ENCODE results near the gene FHOD3. TPM values are rescaled to one million over a fixed set of nuclear protein-coding genes. Genes with fewer than 3 reads are reported as not detected.

FHOD3 gene
- total RNA-seq, 1 donor from 2014 or later, result 5.9 TPM

GRCh38 chr18:36709315-36709714 lies 411.8 kb downstream of the FHOD3 start:
- H4K20me1 ChIP-seq (ENCODE audit: insufficient read depth, low read length), result no peaks in the 10 kb centered on the region
- no peaks in the 10 kb centered on the region for H3K27me3 ChIP-seq (ENCODE audit: insufficient read depth, low read length)
- no peak overlapping the region for H3K27ac ChIP-seq (ENCODE audit: low read depth, low read length)
- H3K4me2 ChIP-seq (ENCODE audit: low read length), result no peak overlapping the region
- TF ChIP-seq EZH2 (IDR thresholded peaks at IDR 0.05; ENCODE audit: insufficient read depth, low read length), result no peak
- no peak for TF ChIP-seq CTCF (IDR thresholded peaks at IDR 0.05; ENCODE audit: insufficient read depth, low read depth, low read length)
- H3K9me3 ChIP-seq (ENCODE audit: insufficient read depth, low read depth, low read length), result no peaks in the 10 kb centered on the region
- no peak overlapping the region for H3K9ac ChIP-seq (ENCODE audit: low read length)
- H3K4me3 ChIP-seq (ENCODE audit: insufficient read depth, low read depth, low read length), result no peak overlapping the region
- Mint-ChIP-seq H3K27ac (ENCODE audit: unreplicated experiment) (no peak overlapping the region), H3K9me3 (ENCODE audit: unreplicated experiment) (peaks cover under 1% of the 10 kb centered on the region), H3K4me1 (ENCODE audit: low read depth, unreplicated experiment) (peaks cover 7% of the 10 kb centered on the region), H3K27me3 (ENCODE audit: low read depth, unreplicated experiment) (peaks cover 12% of the 10 kb centered on the region), H3K4me3 (ENCODE audit: unreplicated experiment) (no peak overlapping the region), H3K36me3 (ENCODE audit: low read depth, unreplicated experiment) (no peaks in the 10 kb centered on the region)
- peaks cover 21% of the 10 kb centered on the region for H3K4me1 ChIP-seq (ENCODE audit: insufficient read depth, low read length)
- no peaks in the 10 kb centered on the region for H3K36me3 ChIP-seq (ENCODE audit: insufficient read depth, low read length)
- no peak overlapping the region for H2AFZ ChIP-seq (ENCODE audit: low read depth, low read length)
- FAIRE-seq (no peak), DNase-seq (ENCODE audit: low read depth) (no peak)
- no peaks in the 10 kb centered on the region for H3K79me2 ChIP-seq (ENCODE audit: insufficient read depth, low read length)

- H3K27ac Mint-ChIP-seq (ENCODE audit: unreplicated experiment), result no peak overlapping the region
- H3K4me3 Mint-ChIP-seq (ENCODE audit: unreplicated experiment), result no peak overlapping the region
- H3K27me3 Mint-ChIP-seq (ENCODE audit: low read depth, unreplicated experiment), result peaks cover 3% of the 10 kb centered on the region
- Histone ChIP-seq H3K4me1 (ENCODE audit: insufficient read depth, low read length) (peaks cover 14% of the 10 kb centered on the region), H3K4me2 (ENCODE audit: low read length) (peak overlapping the region; percentile 22), H3K79me2 (ENCODE audit: insufficient read depth, low read length) (no peaks in the 10 kb centered on the region), H3K27ac (ENCODE audit: low read depth, low read length) (no peak overlapping the region), H3K36me3 (ENCODE audit: insufficient read depth, low read length) (no peaks in the 10 kb centered on the region), H3K27me3 (ENCODE audit: insufficient read depth, low read length) (no peaks in the 10 kb centered on the region), H3K9ac (ENCODE audit: low read length) (no peak overlapping the region), H4K20me1 (ENCODE audit: insufficient read depth, low read length) (no peaks in the 10 kb centered on the region), H3K4me3 (ENCODE audit: insufficient read depth, low read depth, low read length) (no peak overlapping the region), H2AFZ (ENCODE audit: low read depth, low read length) (no peak overlapping the region), H3K9me3 (ENCODE audit: insufficient read depth, low read depth, low read length) (no peaks in the 10 kb centered on the region)
- peaks cover 2% of the 10 kb centered on the region for H3K4me1 Mint-ChIP-seq (ENCODE audit: low read depth, unreplicated experiment)
- no peaks in the 10 kb centered on the region for H3K9me3 Mint-ChIP-seq (ENCODE audit: unreplicated experiment)
- H3K36me3 Mint-ChIP-seq (ENCODE audit: low read depth, unreplicated experiment), result no peaks in the 10 kb centered on the region
- DNase-seq (ENCODE audit: low read depth) (no peak), FAIRE-seq (peak; percentile 5)
- TF ChIP-seq EZH2 (IDR thresholded peaks at IDR 0.05; ENCODE audit: insufficient read depth, low read length) (no peak), CTCF (IDR thresholded peaks at IDR 0.05; ENCODE audit: insufficient read depth, low read depth, low read length) (no peak)
Observed at GRCh38 chr18:36711014-36711725, 413.7 kb downstream of the FHOD3 start.

GRCh38 chr18:36711813-36712444 lies 414.4 kb downstream of the FHOD3 start:
- peak overlapping the region; percentile 22 for H3K4me2 ChIP-seq (ENCODE audit: low read length)
- no peaks in the 10 kb centered on the region for H3K36me3 ChIP-seq (ENCODE audit: insufficient read depth, low read length)
- H3K27ac Mint-ChIP-seq (ENCODE audit: unreplicated experiment), result no peak overlapping the region
- H3K4me1 Mint-ChIP-seq (ENCODE audit: low read depth, unreplicated experiment), result peaks cover 2% of the 10 kb centered on the region
- H3K79me2 ChIP-seq (ENCODE audit: insufficient read depth, low read length), result no peaks in the 10 kb centered on the region
- no peak overlapping the region for H3K9ac ChIP-seq (ENCODE audit: low read length)
- H3K4me1 ChIP-seq (ENCODE audit: insufficient read depth, low read length), result peaks cover 9% of the 10 kb centered on the region
- no peaks in the 10 kb centered on the region for H3K27me3 ChIP-seq (ENCODE audit: insufficient read depth, low read length)
- no peak overlapping the region for H2AFZ ChIP-seq (ENCODE audit: low read depth, low read length)
- no peak for TF ChIP-seq EZH2 (IDR thresholded peaks at IDR 0.05; ENCODE audit: insufficient read depth, low read length)
- no peak for TF ChIP-seq CTCF (IDR thresholded peaks at IDR 0.05; ENCODE audit: insufficient read depth, low read depth, low read length)
- no peak overlapping the region for H3K27ac ChIP-seq (ENCODE audit: low read depth, low read length)
- no peaks in the 10 kb centered on the region for H4K20me1 ChIP-seq (ENCODE audit: insufficient read depth, low read length)
- no peak overlapping the region for H3K4me3 Mint-ChIP-seq (ENCODE audit: unreplicated experiment)
- no peaks in the 10 kb centered on the region for H3K36me3 Mint-ChIP-seq (ENCODE audit: low read depth, unreplicated experiment)
- H3K27me3 Mint-ChIP-seq (ENCODE audit: low read depth, unreplicated experiment), result peaks cover 3% of the 10 kb centered on the region
- no peaks in the 10 kb centered on the region for H3K9me3 ChIP-seq (ENCODE audit: insufficient read depth, low read depth, low read length)
- DNase-seq (ENCODE audit: low read depth) (peak; percentile 87), FAIRE-seq (peak; percentile 64)
- H3K4me3 ChIP-seq (ENCODE audit: insufficient read depth, low read depth, low read length), result no peak overlapping the region
- no peaks in the 10 kb centered on the region for H3K9me3 Mint-ChIP-seq (ENCODE audit: unreplicated experiment)
